ENCODE measurements around the gene GTPBP2.

- TF ChIP-seq CTCF (IDR thresholded peaks at IDR 0.05; ENCODE audit: low read length) = no peak
- TF ChIP-seq EZH2 (IDR thresholded peaks at IDR 0.05; ENCODE audit: borderline replicate concordance, low read length) = no peak
Observed at GRCh38 chr6:43572015-43572414, 57.0 kb downstream of the GTPBP2 start.

Measured in OCI-LY1 (cell line).